ENCODE results near the gene NDUFAF7. TPM values are rescaled to one million over a fixed set of nuclear protein-coding genes. Genes with fewer than 3 reads are reported as not detected.
"Not testable (repeated sequence)": the region's sequence is repeated elsewhere in the genome, so short reads cannot be mapped to it uniquely, and the experiment has no call there.

NDUFAF7 gene
- total RNA-seq, result 23.0 TPM
- long read RNA-seq, transcript NDUFAF7-201 (10 exons, 2,176 nt), result major isoform, 42 of 57 reads
- long read RNA-seq, partial matches to known transcripts, result 2 of 57 reads
- long read RNA-seq, other reads (novel, unspliced or antisense), result 13 of 57 reads

GRCh38 chr2:37231241-37232130 is at the start of gene NDUFAF7, which contains the start of gene CEBPZ:
TSS of gene NDUFAF7 (plus strand) at chr2:37231658. CDS start at chr2:37231706, 48 bp downstream.
TSS of gene CEBPZ (minus strand) at chr2:37231596. CDS start at chr2:37231567, 29 bp downstream.
- intact Hi-C loops (cut with DNase I), result no loop called here
- DNase-seq (peak; percentile 94), ATAC-seq (ENCODE audit: poor library complexity) (peak; percentile 99)

GRCh38 chr2:37181726-37182684 is 49.5 kb upstream of the NDUFAF7 start:
- DNase-seq (no peak), ATAC-seq (ENCODE audit: poor library complexity) (no peak)
- intact Hi-C loops (cut with DNase I), result no loop called here

GRCh38 chr2:37188570-37188969 is 42.9 kb upstream of the NDUFAF7 start, which contains the start of gene SULT6B1:
TSS of gene SULT6B1 (minus strand) at chr2:37188670. CDS start at chr2:37188640, 30 bp downstream.
- ATAC-seq (ENCODE audit: poor library complexity) (no peak), DNase-seq (no peak)
- intact Hi-C loops (cut with DNase I), result no loop called here

- ATAC-seq (ENCODE audit: poor library complexity) (no peak), DNase-seq (no peak)
Measured at GRCh38 chr2:37189452-37190153, 41.9 kb upstream of the NDUFAF7 start.

GRCh38 chr2:37190290-37190689 is 41.2 kb upstream of the NDUFAF7 start:
- intact Hi-C loops (cut with DNase I), result no loop called here
- no peak for ATAC-seq (ENCODE audit: poor library complexity)
- DNase-seq, result no peak

More at GRCh38 chr2:37189452-37190153, 41.9 kb upstream of the NDUFAF7 start:
- intact Hi-C loops (cut with DNase I), result no loop called here

- ATAC-seq (ENCODE audit: poor library complexity), result no peak
- no peak for DNase-seq
- intact Hi-C loops (cut with DNase I), result no loop called here
Measured at GRCh38 chr2:37191253-37191652, 40.2 kb upstream of the NDUFAF7 start.

GRCh38 chr2:37191747-37192146 is 39.7 kb upstream of the NDUFAF7 start:
- intact Hi-C loops (cut with DNase I), result no loop called here
- DNase-seq (no peak), ATAC-seq (ENCODE audit: poor library complexity) (no peak)

- ATAC-seq (ENCODE audit: poor library complexity), result no peak
- intact Hi-C loops (cut with DNase I), result no loop called here
- DNase-seq, result no peak
Measured at GRCh38 chr2:37192551-37192950, 38.9 kb upstream of the NDUFAF7 start.

GRCh38 chr2:37195862-37196319 is 35.6 kb upstream of the NDUFAF7 start:
- intact Hi-C loops (cut with DNase I); DNase-seq: not testable (repeated sequence)
- ATAC-seq (ENCODE audit: poor library complexity), result peak; percentile 8

- intact Hi-C loops (cut with DNase I), result no loop called here
- ATAC-seq (ENCODE audit: poor library complexity) (peak; percentile 96), DNase-seq (peak; percentile 92)
Measured at GRCh38 chr2:37196320-37197195, 34.9 kb upstream of the NDUFAF7 start, which contains the start of gene CEBPZOS. TSS of gene CEBPZOS (plus strand) at chr2:37196496. CDS start at chr2:37199705, 3,209 bp downstream.

GRCh38 chr2:37198681-37199065 is 32.8 kb upstream of the NDUFAF7 start:
- intact Hi-C loops (cut with DNase I), result no loop called here
- DNase-seq, result no peak
- ATAC-seq (ENCODE audit: poor library complexity), result no peak

GRCh38 chr2:37201208-37201607 is 30.2 kb upstream of the NDUFAF7 start:
- DNase-seq (no peak), ATAC-seq (ENCODE audit: poor library complexity) (no peak)
- intact Hi-C loops (cut with DNase I), result no loop called here

- DNase-seq, result no peak
- ATAC-seq (ENCODE audit: poor library complexity), result no peak
- intact Hi-C loops (cut with DNase I), result no loop called here
Measured at GRCh38 chr2:37201766-37202165, 29.7 kb upstream of the NDUFAF7 start.

GRCh38 chr2:37203708-37204107 is 27.8 kb upstream of the NDUFAF7 start:
- no peak for ATAC-seq (ENCODE audit: poor library complexity)
- intact Hi-C loops (cut with DNase I), result no loop called here

GRCh38 chr2:37205071-37205661 is 26.3 kb upstream of the NDUFAF7 start:
- intact Hi-C loops (cut with DNase I); DNase-seq; ATAC-seq (ENCODE audit: poor library complexity): not testable (repeated sequence)

More at GRCh38 chr2:37203708-37204107, 27.8 kb upstream of the NDUFAF7 start:
- no peak for DNase-seq

GRCh38 chr2:37205689-37206341 is 25.6 kb upstream of the NDUFAF7 start:
- intact Hi-C loops (cut with DNase I), result no loop called here
- DNase-seq (no peak), ATAC-seq (ENCODE audit: poor library complexity) (no peak)
